Glutamatergic neuron (in vitro differentiated cells): ENCODE results near the gene IFITM2. TPM values are rescaled to one million over a fixed set of nuclear protein-coding genes. Genes with fewer than 3 reads are reported as not detected.
A peak's percentile ranks its signal among the peaks of the same experiment; 100 is the strongest.
"Not testable (repeated sequence)": the region's sequence is repeated elsewhere in the genome, so short reads cannot be mapped to it uniquely, and the experiment has no call there.

ENCODE experiments used
- DNase-seq: peaks from one replicate; pipeline ENCODE4 v3.0.0; 2022
- H3K27ac Mint-ChIP-seq: one replicate; pipeline ENCODE4 v1.8.0; 2020; ENCODE audit warnings: mild to moderate bottlenecking, mixed read lengths, inconsistent platforms; ENCODE audit not compliant: unreplicated experiment
- H3K27me3 Mint-ChIP-seq: one replicate; pipeline ENCODE4 v1.8.0; 2020; ENCODE audit warnings: mild to moderate bottlenecking, moderate library complexity, mixed read lengths, inconsistent platforms; ENCODE audit not compliant: unreplicated experiment
- H3K36me3 Mint-ChIP-seq: one replicate; pipeline ENCODE4 v1.8.0; 2020; ENCODE audit warnings: mild to moderate bottlenecking, mixed read lengths, inconsistent platforms; ENCODE audit not compliant: unreplicated experiment
- H3K4me1 Mint-ChIP-seq: one replicate; pipeline ENCODE4 v1.8.0; 2020; ENCODE audit warnings: mild to moderate bottlenecking, low read depth, mixed read lengths, inconsistent platforms; ENCODE audit not compliant: unreplicated experiment
- H3K4me3 Mint-ChIP-seq: one replicate; pipeline ENCODE4 v1.8.0; 2020; ENCODE audit warnings: mild to moderate bottlenecking, mixed read lengths, inconsistent platforms; ENCODE audit not compliant: unreplicated experiment
- H3K9me3 Mint-ChIP-seq: one replicate; pipeline ENCODE4 v1.8.0; 2020; ENCODE audit warnings: mild to moderate bottlenecking, moderate library complexity, mixed read lengths, inconsistent platforms; ENCODE audit not compliant: unreplicated experiment
- CTCF ChIP-seq: fragments of 200-600 bp; sonication (generic); IDR thresholded peaks from one replicate; pipeline ENCODE4 v1.5.0; 2021; ENCODE audit not compliant: partially characterized antibody, unreplicated experiment
- total RNA-seq: library from RNA; stranded (reverse); fragmentation: NEBNext Ultra II Directional; extraction: Animal tissue kit (Norgen Biotek cat#: 25700); gene quantifications from one replicate; pipeline ENCODE4 v1.2.1, GENCODE V29; 2021; ENCODE audit not compliant: unreplicated experiment

Gene IFITM2
- total RNA-seq, 1 donor from 2014 or later, result 2.5 TPM

- Mint-ChIP-seq H3K27ac (no peak overlapping the region), H3K9me3 (peaks cover 3% of the 10 kb centered on the region), H3K27me3 (peaks cover 6% of the 10 kb centered on the region), H3K4me1 (peaks cover 5% of the 10 kb centered on the region), H3K36me3 (no peaks in the 10 kb centered on the region), H3K4me3 (no peak overlapping the region)
- no peak for DNase-seq
- TF ChIP-seq CTCF, result no peak
Measured at GRCh38 chr11:330694-331357, 23.2 kb downstream of the IFITM2 start.

- Mint-ChIP-seq H3K27me3 (peaks cover 3% of the 10 kb centered on the region), H3K27ac (no peak overlapping the region), H3K4me3 (no peak overlapping the region), H3K4me1 (peaks cover 5% of the 10 kb centered on the region), H3K36me3 (no peaks in the 10 kb centered on the region), H3K9me3 (peaks cover 3% of the 10 kb centered on the region)
- no peak for DNase-seq
- no peak for TF ChIP-seq CTCF
Measured at GRCh38 chr11:331358-332060, 23.9 kb downstream of the IFITM2 start.

- Mint-ChIP-seq H3K4me1 (peaks cover 5% of the 10 kb centered on the region), H3K27me3 (peaks cover 2% of the 10 kb centered on the region), H3K36me3 (no peaks in the 10 kb centered on the region), H3K4me3 (no peak overlapping the region), H3K27ac (no peak overlapping the region), H3K9me3 (peaks cover 3% of the 10 kb centered on the region)
- TF ChIP-seq CTCF, result no peak
- no peak for DNase-seq
Measured at GRCh38 chr11:332651-333480, 25.2 kb downstream of the IFITM2 start.

GRCh38 chr11:333616-334263 lies 26.1 kb downstream of the IFITM2 start:
- DNase-seq, H3K4me1 Mint-ChIP-seq, H3K4me3 Mint-ChIP-seq: not testable (repeated sequence)

GRCh38 chr11:334264-334994 lies 26.8 kb downstream of the IFITM2 start:
- Mint-ChIP-seq H3K27ac (no peak overlapping the region), H3K4me3 (peak overlapping the region; percentile 73), H3K36me3 (no peaks in the 10 kb centered on the region), H3K27me3 (peaks cover 2% of the 10 kb centered on the region), H3K4me1 (peaks cover 5% of the 10 kb centered on the region), H3K9me3 (peaks cover 3% of the 10 kb centered on the region)
- no peak for DNase-seq
- no peak for TF ChIP-seq CTCF

More at GRCh38 chr11:333616-334263, 26.1 kb downstream of the IFITM2 start:
- not testable (repeated sequence) for H3K27me3 Mint-ChIP-seq, H3K9me3 Mint-ChIP-seq, H3K27ac Mint-ChIP-seq, H3K36me3 Mint-ChIP-seq
